OCI-LY7 (cell line): ENCODE data around the gene ABCA2. TPM values are rescaled to one million over a fixed set of nuclear protein-coding genes. Genes with fewer than 3 reads are reported as not detected.

Source experiments
- BruUV-seq: library from RNA; stranded (reverse); fragments of 400-500 nt; replicated peaks from 2 replicates; lab custom pipeline; 2021; lab: Mats Ljungman, UMichigan
- CTCF ChIA-PET: fragments of 300-600 bp; sonication (Branson Sonifier 250); formaldehyde crosslinking; loops from one replicate; lab custom pipeline; 2022; ENCODE audit warnings: antibody characterized with exemption; ENCODE audit not compliant: unreplicated experiment; lab: Charles Lee
- POLR2A ChIA-PET: fragments of 300-600 bp; sonication (Branson Sonifier 250); formaldehyde crosslinking; loops from one replicate; lab custom pipeline; 2022; ENCODE audit warnings: antibody characterized with exemption; lab: Charles Lee
- DNase-seq: peaks from one replicate; pipeline ENCODE4 v3.0.0-alpha.2; 2015; ENCODE audit warnings: low spot score
- H2AFZ ChIP-seq: fragments of 200-600 bp; sonication (generic), shearing (Covaris generic); 2 replicates; pipeline ENCODE4 v1.6.1; 2014; ENCODE audit warnings: mild to moderate bottlenecking, antibody characterized with exemption, low read length, moderate library complexity
- H3K27ac ChIP-seq: fragments of 200-600 bp; sonication (generic); 2 replicates; pipeline ENCODE4 v1.5.1; 2014; ENCODE audit warnings: mixed run types, low read depth, mild to moderate bottlenecking, moderate library complexity, low read length, inconsistent platforms; ENCODE audit not compliant: poor library complexity, severe bottlenecking
- H3K36me3 ChIP-seq: fragments of 200-600 bp; sonication (generic); 2 replicates; pipeline ENCODE4 v1.6.1; 2014; ENCODE audit warnings: mild to moderate bottlenecking, antibody characterized with exemption, low read length, moderate library complexity, mixed read lengths; ENCODE audit not compliant: insufficient read depth
- H3K4me1 ChIP-seq: fragments of 200-600 bp; sonication (generic); 2 replicates; pipeline ENCODE4 v1.5.1; 2014; ENCODE audit warnings: mild to moderate bottlenecking, low read length; ENCODE audit not compliant: insufficient read depth, poor library complexity, severe bottlenecking
- H3K4me2 ChIP-seq: fragments of 200-600 bp; sonication (generic); 2 replicates; pipeline ENCODE4 v1.6.1; 2014; ENCODE audit warnings: mild to moderate bottlenecking, low read length
- H3K4me3 ChIP-seq: fragments of 200-600 bp; sonication (generic); 2 replicates; pipeline ENCODE4 v1.5.1; 2014; ENCODE audit warnings: mild to moderate bottlenecking, low read depth, low read length; ENCODE audit not compliant: poor library complexity, severe bottlenecking
- H3K79me2 ChIP-seq: fragments of 200-600 bp; sonication (generic); 2 replicates; pipeline ENCODE4 v1.6.1; 2016; ENCODE audit warnings: low read depth, mild to moderate bottlenecking, low read length, moderate library complexity, mixed read lengths; ENCODE audit not compliant: insufficient read depth
- H3K9me2 ChIP-seq: fragments of 200-600 bp; sonication (generic); 2 replicates; pipeline ENCODE4 v1.6.1; 2016; ENCODE audit warnings: mild to moderate bottlenecking, low read length, mixed read lengths; ENCODE audit not compliant: insufficient read depth
- H3K9me3 ChIP-seq: fragments of 200-600 bp; sonication (generic); 2 replicates; pipeline ENCODE4 v1.6.1; 2014; ENCODE audit warnings: mild to moderate bottlenecking, mixed run types, low read length, mixed read lengths
- H4K20me1 ChIP-seq: fragments of 200-600 bp; sonication (generic); 2 replicates; pipeline ENCODE4 v1.6.1; 2014; ENCODE audit warnings: mild to moderate bottlenecking, antibody characterized with exemption, low read length, moderate library complexity, mixed read lengths; ENCODE audit not compliant: insufficient read depth
- EZH2phosphoT487 ChIP-seq: fragments of 200-600 bp; sonication (generic); IDR thresholded peaks from 2 replicates; pipeline ENCODE4 v1.6.1; 2018; ENCODE audit warnings: low read depth, borderline replicate concordance, mild to moderate bottlenecking, mixed run types, antibody characterized with exemption, low read length, moderate library complexity, mixed read lengths
- intact Hi-C: fragments of 100-400 bp; cut with micrococcal nuclease; formaldehyde crosslinking; loops from one replicate; pipeline ENCODE4 v1.10.0; 2022; ENCODE audit not compliant: unreplicated experiment
- total RNA-seq, 2 experiments: library from RNA; depleted of rRNA in 1 of 2; stranded (reverse); fragments of >200 nt in 1 of 2; shearing (Covaris generic) in 1 of 2; gene quantifications; 2 replicates each; pipeline ENCODE4 v1.2.3, GENCODE V29; 2014 to 2022
- TF ChIP-seq, protein P1 (sequence below): fragments of 200-600 bp; sonication (generic); conservative IDR thresholded peaks from 2 replicates; pipeline ENCODE4 v1.5.1; 2014; ENCODE audit warnings: mild to moderate bottlenecking, antibody characterized with exemption, low read length, moderate library complexity, mixed read lengths

ABCA2 gene
- total RNA-seq, 2 experiments from 2014 or later: 4.1 to 10.6 TPM

DNA sequence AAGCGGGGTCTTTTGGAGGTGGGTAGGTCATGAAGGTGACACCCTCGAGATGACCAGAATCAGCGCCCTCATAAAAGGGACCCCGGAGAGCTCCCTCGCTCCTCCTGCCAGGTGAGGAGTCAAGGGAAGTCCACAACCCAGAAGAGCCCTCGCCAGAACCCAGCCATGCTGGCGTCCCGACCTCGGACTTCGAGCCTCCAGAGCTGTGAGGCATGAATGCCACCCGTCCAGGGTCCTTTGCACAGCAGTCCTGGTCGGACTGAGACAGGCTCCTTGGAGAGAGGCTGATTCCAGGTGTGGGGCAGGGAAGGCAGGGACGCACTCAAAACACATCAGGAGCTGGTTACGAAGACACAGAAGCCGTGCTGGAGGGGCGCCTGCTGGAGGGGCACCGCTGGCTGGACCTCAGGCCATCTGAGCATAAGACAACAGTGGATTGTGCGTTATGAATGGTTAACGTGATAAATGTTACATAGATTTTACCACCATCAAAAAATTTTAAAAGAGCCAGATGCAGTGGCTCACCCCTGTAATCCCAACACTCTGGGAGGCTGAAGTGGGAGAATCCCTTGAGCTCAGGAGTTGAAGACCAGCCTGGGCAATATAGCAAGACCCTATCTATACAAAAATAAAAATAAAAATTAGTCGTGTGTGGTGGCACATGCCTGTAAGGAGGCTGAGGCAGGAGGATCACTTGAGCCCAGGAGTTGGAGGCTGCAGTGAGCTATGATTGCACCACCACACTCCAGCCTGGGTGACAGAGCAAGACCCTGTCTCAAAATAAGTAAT is 26.0 kb downstream of the ABCA2 start:
- CTCF ChIA-PET: interaction anchor here (0.6 kb wide), 1 partner anchor 28 kb away, joined by 3 read pairs; no protein-coding TSS in a partner anchor

GRCh38 chr9:137000177-137000930 is 27.7 kb downstream of the ABCA2 start:
- peaks cover 43% of the 10 kb centered on the region for H3K4me1 ChIP-seq
- TF ChIP-seq EZH2phosphoT487: no peak
- TF ChIP-seq, protein P1, sequence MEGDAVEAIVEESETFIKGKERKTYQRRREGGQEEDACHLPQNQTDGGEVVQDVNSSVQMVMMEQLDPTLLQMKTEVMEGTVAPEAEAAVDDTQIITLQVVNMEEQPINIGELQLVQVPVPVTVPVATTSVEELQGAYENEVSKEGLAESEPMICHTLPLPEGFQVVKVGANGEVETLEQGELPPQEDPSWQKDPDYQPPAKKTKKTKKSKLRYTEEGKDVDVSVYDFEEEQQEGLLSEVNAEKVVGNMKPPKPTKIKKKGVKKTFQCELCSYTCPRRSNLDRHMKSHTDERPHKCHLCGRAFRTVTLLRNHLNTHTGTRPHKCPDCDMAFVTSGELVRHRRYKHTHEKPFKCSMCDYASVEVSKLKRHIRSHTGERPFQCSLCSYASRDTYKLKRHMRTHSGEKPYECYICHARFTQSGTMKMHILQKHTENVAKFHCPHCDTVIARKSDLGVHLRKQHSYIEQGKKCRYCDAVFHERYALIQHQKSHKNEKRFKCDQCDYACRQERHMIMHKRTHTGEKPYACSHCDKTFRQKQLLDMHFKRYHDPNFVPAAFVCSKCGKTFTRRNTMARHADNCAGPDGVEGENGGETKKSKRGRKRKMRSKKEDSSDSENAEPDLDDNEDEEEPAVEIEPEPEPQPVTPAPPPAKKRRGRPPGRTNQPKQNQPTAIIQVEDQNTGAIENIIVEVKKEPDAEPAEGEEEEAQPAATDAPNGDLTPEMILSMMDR: no peak
- H3K4me2 ChIP-seq: peak overlapping the region; percentile 58
- H3K79me2 ChIP-seq: no peaks in the 10 kb centered on the region
- peak; percentile 49 for DNase-seq
- no peak overlapping the region for H3K27ac ChIP-seq
- H3K36me3 ChIP-seq: no peaks in the 10 kb centered on the region
- ChIA-PET POLR2A (interaction anchor here (0.6 to 1.5 kb wide), 3 partner anchors 8 to 171 kb away, joined by 3 to 4 read pairs (median 4); partner anchors contain the start of gene PAXX), CTCF (interaction anchor here (0.6 to 1.2 kb wide), 2 partner anchors 22 to 29 kb away, joined by 3 to 5 read pairs; no protein-coding TSS in a partner anchor)
- peak overlapping the region; percentile 1 for H3K4me3 ChIP-seq
- H3K9me2 ChIP-seq: no peaks in the 10 kb centered on the region
- H2AFZ ChIP-seq: peak overlapping the region; percentile 62
- no TSS peak for BruUV-seq
- H4K20me1 ChIP-seq: no peaks in the 10 kb centered on the region
- intact Hi-C loops: no loop called here
- no peaks in the 10 kb centered on the region for H3K9me3 ChIP-seq

More for the DNA sequence above, 26.0 kb downstream of the ABCA2 start:
- H3K36me3 ChIP-seq: no peaks in the 10 kb centered on the region
- H3K79me2 ChIP-seq: no peaks in the 10 kb centered on the region
- no peak overlapping the region for H3K4me2 ChIP-seq
- BruUV-seq: no TSS peak
- no peaks in the 10 kb centered on the region for H3K9me2 ChIP-seq
- no peaks in the 10 kb centered on the region for H4K20me1 ChIP-seq
- H3K9me3 ChIP-seq: no peaks in the 10 kb centered on the region
- TF ChIP-seq, protein P1: no peak
- no peak for TF ChIP-seq EZH2phosphoT487
- H2AFZ ChIP-seq: no peak overlapping the region
- POLR2A ChIA-PET: interaction anchor here (0.6 to 1.1 kb wide), 3 partner anchors 10 to 318 kb away, joined by 3 to 4 read pairs (median 3); partner anchors contain the start of gene PAXX
- no peak overlapping the region for H3K4me3 ChIP-seq
- no peak overlapping the region for H3K27ac ChIP-seq
- H3K4me1 ChIP-seq: peaks cover 29% of the 10 kb centered on the region
- no peak for DNase-seq
- intact Hi-C loops: no loop called here
